Left lung (tissue), 10 donors: ENCODE data around the gene PLP1. TPM values are rescaled to one million over a fixed set of nuclear protein-coding genes. Genes with fewer than 3 reads are reported as not detected.

Experiments
- ATAC-seq: fragments of 200-7000 bp; cut with Tn5 transposase; one replicate; pipeline ENCODE4 v1.9.1; 2020; ENCODE audit warnings: moderate library complexity
- DNase-seq, 4 donors: peaks; one replicate each; pipeline ENCODE4 v3.0.0-alpha.2; 2013 to 2020
- H3K27ac ChIP-seq, 2 donors: fragments of 200-600 bp; sonication (generic) in 1 of 2; one replicate each; pipeline versions ENCODE4 v1.5.0 to v1.8.0; 2020 to 2021
- H3K27me3 ChIP-seq, 2 donors: fragments of 200-600 bp; sonication (generic) in 1 of 2; one replicate each; pipeline versions ENCODE4 v1.5.0 to v1.8.0; 2020 to 2021
- H3K36me3 ChIP-seq, 2 donors: fragments of 200-600 bp; sonication (generic) in 1 of 2; one replicate each; pipeline versions ENCODE4 v1.5.0 to v1.8.0; 2020 to 2021
- H3K4me1 ChIP-seq, 2 donors: fragments of 200-600 bp; one replicate each; pipeline ENCODE4 v1.8.0; 2021
- H3K4me3 ChIP-seq, 2 donors: fragments of 200-600 bp; sonication (generic) in 1 of 2; one replicate each; pipeline versions ENCODE4 v1.5.0 to v1.8.0; 2020 to 2021; ENCODE audit warnings: mild to moderate bottlenecking in 1 of 2
- H3K9me3 ChIP-seq, 2 donors: fragments of 200-600 bp; sonication (generic) in 1 of 2; one replicate each; pipeline versions ENCODE4 v1.5.0 to v1.8.0; 2020 to 2021
- CTCF ChIP-seq, 2 donors: fragments of 200-600 bp; sonication (generic) in 1 of 2; IDR thresholded peaks; one replicate each; pipeline versions ENCODE4 v1.5.0 to v1.8.0; 2021; ENCODE audit warnings: antibody characterized with exemption in 2 of 2
- intact Hi-C, 2 donors: fragments of 100-400 bp; cut with DNase I; formaldehyde crosslinking; loops; one replicate each; pipeline versions ENCODE4 v1.11.2 to v1.14.2; 2022
- polyA plus RNA-seq, 6 donors: library from polyadenylated mRNA; unstranded; fragments of 120-200 nt; gene quantifications; one replicate each; pipeline ENCODE4 v1.2.1, GENCODE V29; 2013; ENCODE audit not compliant: insufficient read length in 6 of 6
- total RNA-seq, 2 donors: library from RNA; stranded (reverse); fragmentation: NEBNext Ultra II Directional; extraction: Animal tissue kit (Norgen Biotek cat#: 25700); gene quantifications; one replicate each; pipeline ENCODE4 v1.2.1, GENCODE V29; 2021
- donor health status: DM: no; HTN: yes; CAD: no.
- donor health status: DM: no; HTN: no; CAD: no.

The PLP1 gene
- total and polyA plus RNA-seq, 8 donors, result 0.08 to 22.2 (median 13.1) TPM

DNA sequence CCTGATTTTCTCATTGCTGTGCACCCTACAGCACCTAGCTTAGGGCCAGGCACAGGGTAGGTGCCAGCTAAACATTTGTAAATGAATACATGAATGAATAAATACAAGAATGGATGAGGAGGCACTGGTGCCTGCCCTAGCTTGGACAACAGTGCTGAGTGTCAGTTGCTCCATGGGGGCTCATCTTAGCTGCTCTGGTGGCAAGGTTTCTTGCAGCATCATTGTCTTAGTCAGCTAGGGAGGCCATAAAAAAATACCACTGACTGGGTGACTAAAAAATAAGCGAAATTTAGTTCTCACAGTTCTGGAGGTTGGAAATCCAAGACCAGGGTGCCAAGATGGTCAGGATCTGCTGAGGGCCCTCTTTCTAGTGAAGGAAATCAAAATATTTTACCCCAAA, 34.8 kb upstream of the PLP1 start:
- no peak overlapping the region for H3K27ac ChIP-seq
- no peak for ATAC-seq

GRCh38 chrX:103742339-103742738, 34.3 kb upstream of the PLP1 start:
- no peaks in the 10 kb centered on the region for H3K36me3 ChIP-seq
- no peaks in the 10 kb centered on the region for H3K27me3 ChIP-seq
- H3K4me1 ChIP-seq, result no peaks in the 10 kb centered on the region
- DNase-seq (no peak), ATAC-seq (no peak)
- intact Hi-C loops, result no loop called here
- H3K27ac ChIP-seq, result no peak overlapping the region
- no peak for TF ChIP-seq CTCF (IDR thresholded peaks at IDR 0.05)
- no peak overlapping the region for H3K4me3 ChIP-seq
- H3K9me3 ChIP-seq, result no peaks in the 10 kb centered on the region

More for the DNA sequence above, 34.8 kb upstream of the PLP1 start:
- no peaks in the 10 kb centered on the region for H3K27me3 ChIP-seq
- intact Hi-C loops, result no loop called here
- H3K4me3 ChIP-seq, result no peak overlapping the region
- no peaks in the 10 kb centered on the region for H3K9me3 ChIP-seq
- H3K36me3 ChIP-seq, result no peaks in the 10 kb centered on the region
- DNase-seq, result no peak
- no peak for TF ChIP-seq CTCF (IDR thresholded peaks at IDR 0.05)
- no peaks in the 10 kb centered on the region for H3K4me1 ChIP-seq

DNA sequence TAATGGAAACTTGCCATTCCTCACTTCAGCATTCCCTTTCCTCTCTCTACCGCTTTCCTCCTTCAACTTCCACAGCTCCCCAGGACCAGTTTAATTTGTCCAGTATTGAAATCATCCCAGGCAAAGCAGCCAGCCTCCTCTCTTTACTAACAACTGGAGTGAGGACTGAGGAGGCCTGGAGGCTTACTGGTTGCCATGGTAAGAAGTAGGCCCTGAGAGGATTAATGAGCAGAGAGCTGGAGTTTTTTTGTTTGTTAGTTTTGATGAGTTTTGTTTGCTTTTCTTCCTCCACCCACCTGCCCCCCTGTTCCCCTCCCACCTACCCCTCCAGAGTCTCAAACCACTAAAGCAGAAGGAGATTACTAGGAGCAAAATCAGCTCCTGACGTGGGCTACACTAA, 29.5 kb upstream of the PLP1 start:
- Histone ChIP-seq H3K27ac (no peak overlapping the region), H3K27me3 (no peaks in the 10 kb centered on the region), H3K4me3 (no peak overlapping the region), H3K4me1 (no peaks in the 10 kb centered on the region), H3K9me3 (no peaks in the 10 kb centered on the region), H3K36me3 (no peaks in the 10 kb centered on the region)
- TF ChIP-seq CTCF (IDR thresholded peaks at IDR 0.05), result no peak
- ATAC-seq (no peak), DNase-seq (no peak)
- intact Hi-C loops, result no loop called here

DNA sequence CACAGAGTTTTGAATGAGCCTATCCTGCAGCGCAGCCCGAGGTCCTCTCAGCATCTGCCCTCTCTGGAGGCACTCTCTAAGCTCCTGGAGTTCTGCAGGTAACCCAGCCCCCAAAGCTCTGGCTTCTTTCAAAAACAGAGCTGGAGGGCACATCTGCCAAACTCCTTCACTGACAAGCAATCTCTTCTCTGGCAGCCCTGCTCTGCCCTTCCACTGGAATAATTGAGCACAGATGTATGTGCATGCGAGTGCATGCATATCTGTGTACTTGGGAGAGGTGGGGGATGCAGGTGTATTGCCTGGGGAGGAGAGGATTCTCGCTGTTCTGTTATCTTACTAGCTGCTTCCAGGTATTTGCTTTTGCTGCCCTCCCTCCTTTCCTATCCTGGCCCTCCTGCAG, 22.2 kb upstream of the PLP1 start:
- H3K4me1 ChIP-seq, result no peaks in the 10 kb centered on the region
- no peak overlapping the region for H3K27ac ChIP-seq
- DNase-seq, result no peak
- no peaks in the 10 kb centered on the region for H3K36me3 ChIP-seq
- H3K9me3 ChIP-seq, result no peaks in the 10 kb centered on the region
- ATAC-seq, result no peak
- TF ChIP-seq CTCF (IDR thresholded peaks at IDR 0.05), result no peak
- intact Hi-C loops, result no loop called here
- no peak overlapping the region for H3K4me3 ChIP-seq
- no peaks in the 10 kb centered on the region for H3K27me3 ChIP-seq

GRCh38 chrX:103756736-103757135, 19.9 kb upstream of the PLP1 start:
- no peaks in the 10 kb centered on the region for H3K36me3 ChIP-seq
- DNase-seq (peak in 1 of 4 donors; percentile 20), ATAC-seq (no peak)
- H3K9me3 ChIP-seq, result no peaks in the 10 kb centered on the region
- no peaks in the 10 kb centered on the region for H3K4me1 ChIP-seq
- no peaks in the 10 kb centered on the region for H3K27me3 ChIP-seq
- intact Hi-C loops, result no loop called here
- no peak overlapping the region for H3K27ac ChIP-seq
- TF ChIP-seq CTCF (IDR thresholded peaks at IDR 0.05), result no peak
- H3K4me3 ChIP-seq, result no peak overlapping the region
